CD4-positive, CD25-positive, alpha-beta regulatory T cell (primary cell): Measurements from ENCODE around the gene TTC7B. TPM values are rescaled to one million over a fixed set of nuclear protein-coding genes. Genes with fewer than 3 reads are reported as not detected.
A peak's percentile ranks its signal among the peaks of the same experiment; 100 is the strongest.

Experiments
- ATAC-seq, 2 donors: fragments of 150-1000 bp; cut with Tn5 transposase; one replicate each; pipeline ENCODE4 v1.10.0; 2021; ENCODE audit warnings: low read depth in 2 of 2, moderate number of reproducible peaks in 2 of 2, moderate library complexity in 1 of 2
- DNase-seq, 3 donors: peaks; one replicate each; pipeline versions ENCODE4 v3.0.0 to v3.0.0-alpha.2; 2012 to 2022; ENCODE audit warnings: mixed read lengths in 1 of 3
- H3K27ac ChIP-seq: one replicate; pipeline ENCODE4 v1.7.0; 2013; ENCODE audit warnings: mild to moderate bottlenecking, low read length; ENCODE audit not compliant: insufficient read depth, poor library complexity, severe bottlenecking
- H3K27me3 ChIP-seq: one replicate; pipeline ENCODE4 v1.7.0; 2013; ENCODE audit warnings: low read length; ENCODE audit not compliant: control insufficient read depth, insufficient read depth
- H3K36me3 ChIP-seq: one replicate; pipeline ENCODE4 v1.7.0; 2013; ENCODE audit warnings: mild to moderate bottlenecking, low read length, moderate library complexity; ENCODE audit not compliant: control insufficient read depth, insufficient read depth
- H3K4me1 ChIP-seq: 2 replicates; pipeline ENCODE4 v1.7.0; 2013; ENCODE audit warnings: mild to moderate bottlenecking, low read length; ENCODE audit not compliant: insufficient read depth, control insufficient read depth, poor library complexity, severe bottlenecking
- H3K4me3 ChIP-seq: one replicate; pipeline ENCODE4 v1.7.0; 2013; ENCODE audit warnings: low read depth, mild to moderate bottlenecking, low read length, moderate library complexity
- H3K9me3 ChIP-seq, 2 experiments: 1 replicate in 1 of 2; 2 replicates in 1 of 2; pipeline ENCODE4 v1.7.0; 2013; ENCODE audit warnings: low read length in 2 of 2, mild to moderate bottlenecking in 1 of 2, moderate library complexity in 1 of 2; ENCODE audit not compliant: control insufficient read depth in 2 of 2
- H3K27ac Mint-ChIP-seq, 3 donors: one replicate each; pipeline ENCODE4 v1.8.0; 2020 to 2022; ENCODE audit warnings: mild to moderate bottlenecking in 3 of 3, mixed read lengths in 3 of 3, moderate library complexity in 2 of 3
- H3K27me3 Mint-ChIP-seq: one replicate; pipeline ENCODE4 v1.8.0; 2022; ENCODE audit warnings: mild to moderate bottlenecking, mixed read lengths
- H3K36me3 Mint-ChIP-seq: one replicate; pipeline ENCODE4 v1.8.0; 2020; ENCODE audit warnings: mixed read lengths
- H3K4me1 Mint-ChIP-seq, 4 donors: one replicate each; pipeline ENCODE4 v1.8.0; 2020 to 2022; ENCODE audit warnings: mixed read lengths in 4 of 4, mild to moderate bottlenecking in 1 of 4
- H3K4me3 Mint-ChIP-seq, 4 donors: one replicate each; pipeline ENCODE4 v1.8.0; 2020 to 2022; ENCODE audit warnings: mild to moderate bottlenecking in 4 of 4, mixed read lengths in 4 of 4, moderate library complexity in 3 of 4
- H3K9me3 Mint-ChIP-seq, 7 donors: one replicate each; pipeline ENCODE4 v1.8.0; 2020 to 2022; ENCODE audit warnings: mixed read lengths in 7 of 7, mild to moderate bottlenecking in 3 of 7, moderate library complexity in 2 of 7
- polyA plus RNA-seq, 4 donors: library from polyadenylated mRNA; unstranded; fragments of 300-500 nt; fragmentation: Illumina TruSeq; gene quantifications; one replicate each; pipeline ENCODE4 v1.2.3, GENCODE V29; 2021
- total RNA-seq: library from RNA; stranded (reverse); gene quantifications from one replicate; pipeline ENCODE4 v1.2.3, GENCODE V29; 2022

Gene TTC7B
- total and polyA plus RNA-seq, 5 donors from 2014 or later, result 0.88 to 7.8 (median 1.0) TPM

- H3K4me3 ChIP-seq, result no peak overlapping the region
- no peaks in the 10 kb centered on the region for H3K9me3 ChIP-seq
- no peaks in the 10 kb centered on the region for H3K4me1 Mint-ChIP-seq
- no peaks in the 10 kb centered on the region for H3K36me3 ChIP-seq
- H3K36me3 Mint-ChIP-seq, result no peaks in the 10 kb centered on the region
- DNase-seq (no peak), ATAC-seq (no peak)
- H3K9me3 Mint-ChIP-seq, result no peaks in the 10 kb centered on the region
- no peak overlapping the region for H3K4me3 Mint-ChIP-seq
- H3K27me3 Mint-ChIP-seq, result no peaks in the 10 kb centered on the region
- H3K27me3 ChIP-seq, result no peaks in the 10 kb centered on the region
- no peak overlapping the region for H3K27ac ChIP-seq
- H3K4me1 ChIP-seq, result no peaks in the 10 kb centered on the region
- H3K27ac Mint-ChIP-seq, result no peak overlapping the region
These were observed 219.5 kb downstream of the TTC7B start for GRCh38 chr14:90596733-90597132.

GRCh38 chr14:90593254-90594040 lies 222.8 kb downstream of the TTC7B start:
- Histone ChIP-seq H3K36me3 (no peaks in the 10 kb centered on the region), H3K4me1 (no peaks in the 10 kb centered on the region), H3K9me3 (no peaks in the 10 kb centered on the region), H3K27me3 (no peaks in the 10 kb centered on the region), H3K4me3 (no peak overlapping the region), H3K27ac (no peak overlapping the region)
- DNase-seq (no peak), ATAC-seq (no peak)
- H3K36me3 Mint-ChIP-seq, result no peaks in the 10 kb centered on the region
- H3K4me3 Mint-ChIP-seq, result no peak overlapping the region
- H3K9me3 Mint-ChIP-seq, result peaks cover 0 to 1% (median 0%) of the 10 kb centered on the region in 7 donors
- no peaks in the 10 kb centered on the region for H3K27me3 Mint-ChIP-seq
- no peak overlapping the region for H3K27ac Mint-ChIP-seq
- no peaks in the 10 kb centered on the region for H3K4me1 Mint-ChIP-seq

- no peaks in the 10 kb centered on the region for H3K27me3 Mint-ChIP-seq
- H3K4me3 ChIP-seq, result no peak overlapping the region
- ATAC-seq (no peak), DNase-seq (no peak)
- no peak overlapping the region for H3K4me3 Mint-ChIP-seq
- H3K27ac Mint-ChIP-seq, result no peak overlapping the region
- no peaks in the 10 kb centered on the region for H3K9me3 ChIP-seq
- no peaks in the 10 kb centered on the region for H3K36me3 Mint-ChIP-seq
- H3K27me3 ChIP-seq, result no peaks in the 10 kb centered on the region
- no peaks in the 10 kb centered on the region for H3K4me1 ChIP-seq
- H3K4me1 Mint-ChIP-seq, result no peaks in the 10 kb centered on the region
- H3K27ac ChIP-seq, result no peak overlapping the region
- H3K9me3 Mint-ChIP-seq, result peaks cover 0 to 1% (median 0%) of the 10 kb centered on the region in 7 donors
- H3K36me3 ChIP-seq, result no peaks in the 10 kb centered on the region
These were observed 223.6 kb downstream of the TTC7B start for GRCh38 chr14:90592655-90593054.

GRCh38 chr14:90587918-90588317 lies 228.3 kb downstream of the TTC7B start:
- Mint-ChIP-seq H3K9me3 (peaks cover 0 to 1% (median 0%) of the 10 kb centered on the region in 7 donors), H3K4me1 (no peaks in the 10 kb centered on the region), H3K27me3 (no peaks in the 10 kb centered on the region), H3K27ac (no peak overlapping the region), H3K36me3 (no peaks in the 10 kb centered on the region), H3K4me3 (no peak overlapping the region)
- ATAC-seq, result no peak
- no peaks in the 10 kb centered on the region for H3K4me1 ChIP-seq
- H3K27ac ChIP-seq, result no peak overlapping the region
- H3K27me3 ChIP-seq, result no peaks in the 10 kb centered on the region
- H3K9me3 ChIP-seq, result no peaks in the 10 kb centered on the region
- DNase-seq, result no peak
- H3K36me3 ChIP-seq, result no peaks in the 10 kb centered on the region
- H3K4me3 ChIP-seq, result no peak overlapping the region

GRCh38 chr14:90587252-90587910 lies 228.8 kb downstream of the TTC7B start:
- Mint-ChIP-seq H3K4me3 (no peak overlapping the region), H3K4me1 (no peaks in the 10 kb centered on the region), H3K27ac (no peak overlapping the region), H3K9me3 (peaks cover 0 to 1% (median 0%) of the 10 kb centered on the region in 7 donors), H3K27me3 (no peaks in the 10 kb centered on the region), H3K36me3 (no peaks in the 10 kb centered on the region)
- H3K27me3 ChIP-seq, result no peaks in the 10 kb centered on the region
- no peaks in the 10 kb centered on the region for H3K4me1 ChIP-seq
- no peak overlapping the region for H3K4me3 ChIP-seq
- no peak overlapping the region for H3K27ac ChIP-seq
- no peaks in the 10 kb centered on the region for H3K9me3 ChIP-seq
- H3K36me3 ChIP-seq, result no peaks in the 10 kb centered on the region
- no peak for DNase-seq
- ATAC-seq, result no peak

GRCh38 chr14:90585106-90585505 lies 231.1 kb downstream of the TTC7B start:
- Histone ChIP-seq H3K4me1 (no peaks in the 10 kb centered on the region), H3K27ac (no peak overlapping the region), H3K27me3 (no peaks in the 10 kb centered on the region), H3K36me3 (no peaks in the 10 kb centered on the region), H3K9me3 (no peaks in the 10 kb centered on the region), H3K4me3 (no peak overlapping the region)
- peaks cover 0 to 1% (median 0%) of the 10 kb centered on the region in 7 donors for H3K9me3 Mint-ChIP-seq
- ATAC-seq, result no peak
- no peaks in the 10 kb centered on the region for H3K36me3 Mint-ChIP-seq
- DNase-seq, result no peak
- H3K4me1 Mint-ChIP-seq, result no peaks in the 10 kb centered on the region
- no peaks in the 10 kb centered on the region for H3K27me3 Mint-ChIP-seq
- H3K27ac Mint-ChIP-seq, result peak overlapping the region in 1 of 3 donors; percentile 36
- H3K4me3 Mint-ChIP-seq, result no peak overlapping the region

GRCh38 chr14:90583916-90584605 lies 232.2 kb downstream of the TTC7B start:
- Histone ChIP-seq H3K27ac (no peak overlapping the region), H3K36me3 (no peaks in the 10 kb centered on the region), H3K4me1 (no peaks in the 10 kb centered on the region), H3K4me3 (no peak overlapping the region), H3K9me3 (no peaks in the 10 kb centered on the region), H3K27me3 (no peaks in the 10 kb centered on the region)
- Mint-ChIP-seq H3K4me3 (no peak overlapping the region), H3K27me3 (no peaks in the 10 kb centered on the region), H3K36me3 (no peaks in the 10 kb centered on the region), H3K4me1 (no peaks in the 10 kb centered on the region), H3K9me3 (no peaks in the 10 kb centered on the region), H3K27ac (no peak overlapping the region)
- DNase-seq (no peak), ATAC-seq (no peak)
